HG03571 (cell line): Measurements from ENCODE around the gene FOXF2.

Experiments used
- ATAC-seq: cut with Tn5 transposase; IDR thresholded peaks from one replicate; pipeline ENCODE4 v1.9.1; 2021; ENCODE audit not compliant: unreplicated experiment

FOXF2 gene

GRCh38 chr6:1405221-1405620 is 15.8 kb downstream of the FOXF2 start:
- ATAC-seq, result no peak

- no peak for ATAC-seq
Observed at GRCh38 chr6:1406306-1407072, 17.1 kb downstream of the FOXF2 start.

- no peak for ATAC-seq
Observed at GRCh38 chr6:1407499-1407990, 18.2 kb downstream of the FOXF2 start.

GRCh38 chr6:1409774-1410465 is 20.5 kb downstream of the FOXF2 start:
- no peak for ATAC-seq

GRCh38 chr6:1412901-1413300 is 23.5 kb downstream of the FOXF2 start:
- ATAC-seq, result no peak

GRCh38 chr6:1415416-1416063 is 26.2 kb downstream of the FOXF2 start:
- no peak for ATAC-seq

GRCh38 chr6:1416191-1416760 is 26.9 kb downstream of the FOXF2 start:
- no peak for ATAC-seq

GRCh38 chr6:1416820-1417219 is 27.4 kb downstream of the FOXF2 start:
- ATAC-seq, result no peak

- no peak for ATAC-seq
Observed at GRCh38 chr6:1417718-1418117, 28.3 kb downstream of the FOXF2 start.

- no peak for ATAC-seq
Observed at GRCh38 chr6:1418471-1419191, 29.3 kb downstream of the FOXF2 start.

- ATAC-seq, result no peak
Observed at GRCh38 chr6:1420382-1420781, 31.0 kb downstream of the FOXF2 start.

- ATAC-seq, result no peak
Observed at GRCh38 chr6:1422290-1422689, 32.9 kb downstream of the FOXF2 start.

GRCh38 chr6:1423578-1423977 is 34.2 kb downstream of the FOXF2 start:
- ATAC-seq, result no peak

- no peak for ATAC-seq
Observed at GRCh38 chr6:1424306-1424927, 35.0 kb downstream of the FOXF2 start.

GRCh38 chr6:1426416-1426815 is 37.0 kb downstream of the FOXF2 start:
- no peak for ATAC-seq

- no peak for ATAC-seq
Observed at GRCh38 chr6:1435806-1436205, 46.4 kb downstream of the FOXF2 start.

- ATAC-seq, result no peak
Observed at GRCh38 chr6:1436334-1437306, 47.2 kb downstream of the FOXF2 start.

- no peak for ATAC-seq
Observed at GRCh38 chr6:1437553-1438406, 48.4 kb downstream of the FOXF2 start.
